GM19452 (cell line): Measurements from ENCODE around the gene SAMD15.
A peak's percentile ranks its signal among the peaks of the same experiment; 100 is the strongest.
"Not testable (repeated sequence)": the region's sequence is repeated elsewhere in the genome, so short reads cannot be mapped to it uniquely, and the experiment has no call there.

Source experiments
- ATAC-seq: cut with Tn5 transposase; IDR thresholded peaks from one replicate; pipeline ENCODE4 v1.9.1; 2021; ENCODE audit not compliant: unreplicated experiment

Gene SAMD15

DNA sequence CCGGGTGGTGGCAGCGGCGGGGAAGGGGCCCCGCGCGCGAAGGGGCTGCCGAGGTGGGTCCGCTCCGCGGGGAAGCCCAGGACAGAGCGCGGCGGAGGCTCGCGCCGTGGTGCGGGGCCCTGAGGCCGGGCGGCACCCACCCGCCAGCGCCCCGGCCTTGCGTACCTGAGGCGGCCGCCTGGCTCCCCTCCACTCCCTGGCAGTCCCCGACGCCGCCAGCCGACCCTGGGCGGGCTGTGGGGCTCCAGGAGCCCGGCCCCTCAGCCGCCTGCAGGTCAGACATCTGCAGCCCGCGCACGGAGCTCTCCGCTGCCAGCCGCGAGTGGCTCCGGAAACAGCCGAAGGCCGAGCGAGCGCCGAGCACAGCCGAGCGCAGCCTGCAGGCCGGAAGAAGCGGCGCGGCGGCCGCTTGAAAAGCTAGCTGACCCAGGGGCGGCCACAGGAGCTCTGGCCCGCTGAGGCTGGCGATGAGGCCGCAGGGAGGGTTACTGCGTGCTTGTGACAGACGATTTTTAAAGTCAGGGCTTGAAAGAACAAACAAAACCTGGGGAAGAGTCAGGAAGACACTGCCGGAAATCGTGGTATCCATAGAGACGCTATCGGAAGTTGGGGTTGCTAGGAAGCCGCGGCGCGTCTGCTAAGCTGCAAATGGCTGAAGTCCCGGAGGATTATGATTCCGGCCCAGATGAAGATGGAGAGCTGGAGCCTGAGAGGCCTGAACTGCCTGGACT lies at the start of gene SAMD15, which contains the start of gene TMED8:
Gene SAMD15, plus strand, starts transcription at position 609 of the 731 bp plus-strand sequence. Its CDS starts 40 bp downstream, at position 649.
Gene TMED8, minus strand, starts transcription at position 324 of the 731 bp plus-strand sequence. Its CDS starts 41 bp downstream, at position 283.
- peak; percentile 85 for ATAC-seq

GRCh38 chr14:77329872-77330271 lies 47.3 kb upstream of the SAMD15 start:
- no peak for ATAC-seq

- ATAC-seq = no peak
Measured at GRCh38 chr14:77335576-77335975, 41.6 kb upstream of the SAMD15 start.

DNA sequence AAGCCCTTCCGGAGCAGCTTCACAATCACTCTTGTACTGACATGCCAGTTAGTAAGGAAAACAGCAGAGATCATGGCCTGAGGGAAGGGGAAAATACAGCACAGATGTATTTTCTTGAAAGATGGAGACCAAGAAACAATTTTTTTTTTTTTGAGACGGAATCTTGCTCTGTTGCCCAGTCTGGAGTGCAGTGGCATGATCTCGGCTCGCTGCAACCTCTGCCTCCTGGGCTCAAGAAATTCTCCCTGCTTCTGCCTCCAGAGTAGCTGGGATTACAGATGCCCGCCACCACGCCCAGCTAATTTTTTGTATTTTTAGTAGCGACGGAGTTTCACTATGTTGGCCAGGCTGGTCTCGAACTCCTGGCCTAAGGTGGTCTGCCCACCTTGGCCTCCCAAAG lies 39.9 kb upstream of the SAMD15 start:
- not testable (repeated sequence) for ATAC-seq

DNA sequence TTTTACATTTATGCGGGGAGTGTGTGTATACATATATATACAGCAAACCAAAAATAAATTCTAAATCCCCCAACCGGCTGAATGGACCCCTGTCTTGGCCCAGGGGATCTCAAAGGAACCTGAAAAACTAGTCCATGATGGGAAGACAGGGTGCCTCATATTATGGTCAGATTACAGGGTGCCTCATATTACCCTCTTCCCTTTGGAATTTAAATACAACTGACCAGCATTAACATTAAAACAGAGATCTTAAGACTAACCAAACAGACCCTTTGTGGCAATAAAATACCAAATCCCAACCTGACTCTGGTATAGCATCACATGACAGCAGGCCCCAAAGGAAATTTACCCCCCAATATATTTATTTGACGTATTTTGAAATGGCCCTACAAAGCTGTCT lies 39.3 kb upstream of the SAMD15 start:
- ATAC-seq = no peak

- ATAC-seq = no peak
Measured at GRCh38 chr14:77338302-77338701, 38.9 kb upstream of the SAMD15 start.

DNA sequence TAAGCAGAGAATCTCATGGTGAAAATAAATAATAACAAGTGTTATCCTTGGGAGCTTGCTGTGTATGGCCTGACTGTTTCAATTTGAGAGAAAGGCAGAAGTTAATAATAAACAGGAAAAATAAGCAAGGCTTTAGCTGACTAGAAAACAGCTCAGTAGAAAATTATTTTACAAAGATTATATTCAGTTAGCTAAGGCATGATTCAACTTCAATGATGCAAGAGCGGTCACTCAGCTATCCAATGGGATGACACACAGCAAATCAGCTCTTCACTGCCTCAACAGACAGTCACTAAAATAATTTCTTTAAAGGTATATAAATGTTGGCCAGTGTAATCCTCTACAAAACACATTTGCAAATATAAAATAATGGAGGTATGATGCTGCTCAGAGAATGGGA lies 37.8 kb upstream of the SAMD15 start:
- ATAC-seq = no peak

- ATAC-seq = no peak
Measured at GRCh38 chr14:77340389-77340788, 36.8 kb upstream of the SAMD15 start.

- no peak for ATAC-seq
Measured at GRCh38 chr14:77342726-77343397, 34.3 kb upstream of the SAMD15 start.

- no peak for ATAC-seq
Measured at GRCh38 chr14:77343662-77344061, 33.5 kb upstream of the SAMD15 start.

GRCh38 chr14:77344377-77344996 lies 32.7 kb upstream of the SAMD15 start:
- ATAC-seq = no peak

GRCh38 chr14:77346495-77346894 lies 30.7 kb upstream of the SAMD15 start:
- no peak for ATAC-seq

DNA sequence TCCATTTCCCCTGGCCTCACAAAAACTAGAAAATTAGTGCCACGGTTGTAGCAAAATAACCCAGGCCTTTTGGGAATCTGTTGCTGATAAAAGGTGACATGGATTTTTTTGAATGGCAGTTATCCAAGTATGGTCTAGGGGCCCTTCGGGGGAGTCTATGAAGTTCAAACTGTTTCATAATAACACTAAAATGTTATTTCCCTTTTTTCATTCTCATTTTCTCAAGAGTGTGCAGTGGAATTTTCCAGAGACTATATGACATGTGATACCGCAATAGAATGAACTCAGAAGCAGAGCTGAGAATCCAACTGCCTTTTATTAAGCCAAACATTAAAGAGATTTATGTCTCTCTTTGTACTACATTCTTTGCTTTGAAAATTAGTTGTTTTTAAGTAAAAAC lies 29.4 kb upstream of the SAMD15 start:
- no peak for ATAC-seq

- no peak for ATAC-seq
Measured at GRCh38 chr14:77353469-77354141, 23.6 kb upstream of the SAMD15 start.

DNA sequence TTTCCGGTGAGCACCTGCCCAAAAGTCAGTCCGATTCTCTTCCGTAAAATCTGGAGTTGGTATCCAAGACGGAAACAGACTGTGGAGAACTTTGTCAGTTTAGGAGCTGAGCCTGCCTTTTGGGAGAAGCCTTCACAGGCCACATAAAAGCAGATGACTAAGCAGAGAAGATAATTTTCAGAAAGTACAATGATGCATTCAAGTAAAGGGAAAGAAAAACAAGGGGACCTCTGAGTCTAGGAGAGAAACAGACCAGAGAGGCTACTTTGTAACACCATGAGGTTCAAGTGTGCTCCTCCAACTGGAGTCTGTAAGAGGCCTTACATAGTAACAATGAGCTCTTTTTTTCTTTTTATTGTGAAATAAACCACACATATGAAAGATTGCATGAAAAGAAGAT lies 21.4 kb upstream of the SAMD15 start:
- no peak for ATAC-seq

GRCh38 chr14:77356899-77357298 lies 20.3 kb upstream of the SAMD15 start:
- no peak for ATAC-seq

- no peak for ATAC-seq
Measured at GRCh38 chr14:77359626-77360025, 17.6 kb upstream of the SAMD15 start.

- no peak for ATAC-seq
Measured at GRCh38 chr14:77364146-77364545, 13.0 kb upstream of the SAMD15 start.

DNA sequence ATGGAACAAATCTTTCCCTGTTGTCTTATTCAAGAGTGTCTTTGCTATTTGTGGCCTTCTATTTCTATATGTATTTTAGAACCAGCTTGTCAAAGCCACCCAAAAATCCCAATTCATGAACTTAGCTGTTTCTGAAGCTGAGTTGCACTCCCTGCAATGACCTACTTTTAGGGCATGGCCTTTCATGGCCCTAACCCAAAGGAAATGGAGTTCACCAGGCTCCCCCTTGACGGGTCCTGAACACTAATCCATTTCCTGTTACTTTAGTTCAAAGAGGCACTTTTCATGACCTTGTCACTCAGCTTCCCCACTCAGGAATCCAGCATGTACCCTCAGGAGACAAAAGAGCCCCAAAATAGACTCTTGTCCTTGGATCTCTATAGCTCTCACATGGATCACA lies 7.9 kb upstream of the SAMD15 start:
- ATAC-seq = no peak

GRCh38 chr14:77372304-77372841 lies 4.8 kb upstream of the SAMD15 start:
- no peak for ATAC-seq
